Lower leg skin (tissue), 4 donors: ENCODE measurements around the gene SLC24A1. TPM values are rescaled to one million over a fixed set of nuclear protein-coding genes. Genes with fewer than 3 reads are reported as not detected.

Experiments
- DNase-seq, 2 donors: peaks; one replicate each; pipeline ENCODE4 v3.0.0-alpha.2; 2019; ENCODE audit warnings: low spot score in 2 of 2
- H3K4me3 ChIP-seq: fragments of 200-600 bp; sonication (generic); 2 replicates; pipeline ENCODE4 v1.5.1; 2017; ENCODE audit warnings: mild to moderate bottlenecking, low read depth; ENCODE audit not compliant: poor library complexity, severe bottlenecking
- CTCF ChIP-seq, 3 donors: fragments of 450-650 bp; IDR thresholded peaks; one replicate each; pipeline ENCODE4 v1.5.1; 2016; ENCODE audit warnings: antibody characterized with exemption in 3 of 3, mild to moderate bottlenecking in 3 of 3, moderate library complexity in 2 of 3
- POLR2A ChIP-seq, 2 donors: fragments of 450-650 bp; IDR thresholded peaks; one replicate each; pipeline ENCODE4 v1.6.1; 2016 to 2017; ENCODE audit warnings: antibody characterized with exemption in 2 of 2, mild to moderate bottlenecking in 1 of 2, moderate library complexity in 1 of 2
- WGBS, 2 donors: methylation state at CpG; one replicate each; pipeline ENCODE4 v1.1.5; 2018; 5-methylcytosine and 5-hydroxymethylcytosine counted together
- intact Hi-C: fragments of 100-400 bp; cut with DNase I; formaldehyde crosslinking; loops from one replicate; pipeline ENCODE4 v1.15.0; 2023; ENCODE audit warnings: low total_unique reads
- total RNA-seq, 4 donors: library from RNA; depleted of rRNA; stranded (reverse); fragments of >200 nt; gene quantifications; one replicate each; pipeline ENCODE4 v1.1.0, GENCODE V29; 2016

Gene SLC24A1
- total RNA-seq, 4 donors from 2014 or later = 4.6 to 10.6 (median 6.6) TPM

GRCh38 chr15:65639509-65639908 is 17.8 kb downstream of the SLC24A1 start:
- TF ChIP-seq POLR2A (IDR thresholded peaks at IDR 0.05) = no peak
- no peak for TF ChIP-seq CTCF (IDR thresholded peaks at IDR 0.05)
- H3K4me3 ChIP-seq = no peak overlapping the region
- whole genome bisulfite sequencing, 2 donors = 62 to 80% methylated on average over 6 of the region's 6 CpGs
- intact Hi-C loops = no loop called here
- no peak for DNase-seq

GRCh38 chr15:65641768-65642475 is 20.2 kb downstream of the SLC24A1 start:
- WGBS, 2 donors = 60 to 61% methylated on average over 6 of the region's 6 CpGs
- no peak for TF ChIP-seq CTCF (IDR thresholded peaks at IDR 0.05)
- no peak for TF ChIP-seq POLR2A (IDR thresholded peaks at IDR 0.05)
- intact Hi-C loops = loop anchor here (10.0 kb wide), 1 partner anchor 213 kb away; no protein-coding TSS in a partner anchor
- DNase-seq = no peak
- H3K4me3 ChIP-seq = no peak overlapping the region

- no peak overlapping the region for H3K4me3 ChIP-seq
- no peak for DNase-seq
- WGBS, 2 donors = 51 to 56% methylated on average over 6 of the region's 6 CpGs
- intact Hi-C loops = loop anchor here (10.0 kb wide), 1 partner anchor 212 kb away; no protein-coding TSS in a partner anchor
- no peak for TF ChIP-seq POLR2A (IDR thresholded peaks at IDR 0.05)
- no peak for TF ChIP-seq CTCF (IDR thresholded peaks at IDR 0.05)
These were observed 20.9 kb downstream of the SLC24A1 start for GRCh38 chr15:65642594-65642993.

- DNase-seq = no peak
- intact Hi-C loops = loop anchor here (10.0 kb wide), 1 partner anchor 211 kb away; no protein-coding TSS in a partner anchor
- H3K4me3 ChIP-seq = no peak overlapping the region
- TF ChIP-seq POLR2A (IDR thresholded peaks at IDR 0.05) (no peak), CTCF (IDR thresholded peaks at IDR 0.05) (no peak)
- 93 to 98% methylated on average over 4 of the region's 4 CpGs for WGBS, 2 donors
These were observed 22.5 kb downstream of the SLC24A1 start for GRCh38 chr15:65644282-65644681.

GRCh38 chr15:65645392-65645791 is 23.7 kb downstream of the SLC24A1 start:
- no peak for DNase-seq
- H3K4me3 ChIP-seq = no peak overlapping the region
- intact Hi-C loops = loop anchor here (10.0 kb wide), 1 partner anchor 209 kb away; no protein-coding TSS in a partner anchor
- TF ChIP-seq CTCF (IDR thresholded peaks at IDR 0.05) = no peak
- no peak for TF ChIP-seq POLR2A (IDR thresholded peaks at IDR 0.05)
- 95 to 99% methylated on average over 4 of the region's 4 CpGs for WGBS, 2 donors
